SK-N-SH treated with all-trans-retinoic acid at 6 μM for 48 hours (cell line): ENCODE results near the gene TMC6.

ENCODE experiments used
- ATAC-seq: fragments of 200-7000 bp; cut with Tn5 transposase; 3 replicates; pipeline ENCODE4 v1.9.1; 2020; ENCODE audit warnings: mild to moderate bottlenecking, moderate library complexity
- ARNTL ChIP-seq: fragments of 450-650 bp; formaldehyde crosslinking; IDR thresholded peaks from 2 replicates; pipeline ENCODE4 v1.5.0; 2020; ENCODE audit warnings: low read depth, mild to moderate bottlenecking, moderate library complexity, borderline replicate concordance
- BACH2 ChIP-seq: fragments of 250-450 bp; sonication (Bioruptor Pico); IDR thresholded peaks from 2 replicates; pipeline ENCODE4 v1.9.0; 2021; ENCODE audit warnings: mild to moderate bottlenecking, borderline replicate concordance
- ESRRG ChIP-seq: fragments of 250-450 bp; sonication (Bioruptor Pico); IDR thresholded peaks from 2 replicates; pipeline ENCODE4 v1.6.1; 2021; ENCODE audit warnings: mild to moderate bottlenecking
- ISL1 ChIP-seq: fragments of 250-450 bp; sonication (Bioruptor Pico); IDR thresholded peaks from 2 replicates; pipeline ENCODE4 v2.1.2; 2022; ENCODE audit warnings: mild to moderate bottlenecking, moderate library complexity
- OSR1 ChIP-seq: fragments of 250-450 bp; sonication (Bioruptor Pico); IDR thresholded peaks from 2 replicates; pipeline ENCODE4 v1.8.0; 2022; ENCODE audit warnings: moderate library complexity, mild to moderate bottlenecking, inconsistent platforms
- PPARA ChIP-seq: fragments of 250-450 bp; sonication (Bioruptor Pico); IDR thresholded peaks from 2 replicates; pipeline ENCODE4 v1.5.0; 2020; ENCODE audit warnings: mild to moderate bottlenecking, borderline replicate concordance
- RARB ChIP-seq: fragments of 250-450 bp; sonication (Bioruptor Pico); IDR thresholded peaks from 2 replicates; pipeline ENCODE4 v1.8.0; 2021; ENCODE audit warnings: mild to moderate bottlenecking, moderate library complexity
- SNAI2 ChIP-seq: fragments of 250-450 bp; sonication (Bioruptor Pico); IDR thresholded peaks from 2 replicates; pipeline ENCODE4 v1.5.0; 2020; ENCODE audit warnings: mild to moderate bottlenecking, moderate library complexity
- TCF4 ChIP-seq: fragments of 250-450 bp; sonication (Bioruptor Pico); IDR thresholded peaks from 2 replicates; pipeline ENCODE4 v1.8.0; 2021; ENCODE audit warnings: mild to moderate bottlenecking, moderate library complexity, borderline replicate concordance
- TOX ChIP-seq: fragments of 250-450 bp; sonication (Bioruptor Pico); IDR thresholded peaks from 2 replicates; pipeline ENCODE4 v1.8.0; 2021; ENCODE audit warnings: mild to moderate bottlenecking, moderate library complexity, borderline replicate concordance
- ZC3H10 ChIP-seq: fragments of 250-450 bp; sonication (Bioruptor Pico); IDR thresholded peaks from 2 replicates; pipeline ENCODE4 v1.5.1; 2021; ENCODE audit warnings: mild to moderate bottlenecking, moderate library complexity
- ZFP3 ChIP-seq: fragments of 250-450 bp; sonication (Bioruptor Pico); IDR thresholded peaks from 2 replicates; pipeline ENCODE4 v1.5.0; 2020; ENCODE audit warnings: mild to moderate bottlenecking, moderate library complexity
- ZFP30 ChIP-seq: fragments of 450-650 bp; formaldehyde crosslinking; IDR thresholded peaks from 2 replicates; pipeline ENCODE4 v1.5.0; 2022; ENCODE audit warnings: mild to moderate bottlenecking, moderate library complexity
- ZNF565 ChIP-seq: fragments of 450-650 bp; formaldehyde crosslinking; conservative IDR thresholded peaks from 2 replicates; pipeline ENCODE4 v1.5.0; 2020; ENCODE audit warnings: low read depth, mild to moderate bottlenecking, moderate library complexity
- ZNF70 ChIP-seq: fragments of 450-650 bp; formaldehyde crosslinking; IDR thresholded peaks from 2 replicates; pipeline ENCODE4 v1.5.0; 2020; ENCODE audit warnings: mild to moderate bottlenecking, moderate library complexity
- ZNF8 ChIP-seq: fragments of 450-650 bp; formaldehyde crosslinking; IDR thresholded peaks from 2 replicates; pipeline ENCODE4 v1.5.0; 2020; ENCODE audit warnings: mild to moderate bottlenecking, moderate library complexity
- TF ChIP-seq, protein P1 (sequence below): fragments of 250-450 bp; sonication (Bioruptor Pico); IDR thresholded peaks from 2 replicates; pipeline ENCODE4 v1.8.0; 2021; ENCODE audit warnings: low read depth, mild to moderate bottlenecking, moderate library complexity, borderline replicate concordance
- TF ChIP-seq, protein P2 (sequence below): fragments of 250-450 bp; sonication (Bioruptor Pico); IDR thresholded peaks from 2 replicates; pipeline ENCODE4 v1.5.1; 2021; ENCODE audit warnings: mild to moderate bottlenecking, moderate library complexity
- TF ChIP-seq, protein P3 (sequence below): fragments of 250-450 bp; sonication (Bioruptor Pico); IDR thresholded peaks from 2 replicates; pipeline ENCODE4 v1.5.1; 2020; ENCODE audit warnings: low read depth, mild to moderate bottlenecking, moderate library complexity
- TF ChIP-seq, protein P4 (sequence below): fragments of 250-450 bp; sonication (Bioruptor Pico); IDR thresholded peaks from 2 replicates; pipeline ENCODE4 v1.5.0; 2020; ENCODE audit warnings: mild to moderate bottlenecking, moderate library complexity
- TF ChIP-seq, protein P5 (sequence below): fragments of 250-450 bp; sonication (Bioruptor Pico); IDR thresholded peaks from 2 replicates; pipeline ENCODE4 v1.8.0; 2020; ENCODE audit warnings: mild to moderate bottlenecking, moderate library complexity, borderline replicate concordance

The TMC6 gene

DNA sequence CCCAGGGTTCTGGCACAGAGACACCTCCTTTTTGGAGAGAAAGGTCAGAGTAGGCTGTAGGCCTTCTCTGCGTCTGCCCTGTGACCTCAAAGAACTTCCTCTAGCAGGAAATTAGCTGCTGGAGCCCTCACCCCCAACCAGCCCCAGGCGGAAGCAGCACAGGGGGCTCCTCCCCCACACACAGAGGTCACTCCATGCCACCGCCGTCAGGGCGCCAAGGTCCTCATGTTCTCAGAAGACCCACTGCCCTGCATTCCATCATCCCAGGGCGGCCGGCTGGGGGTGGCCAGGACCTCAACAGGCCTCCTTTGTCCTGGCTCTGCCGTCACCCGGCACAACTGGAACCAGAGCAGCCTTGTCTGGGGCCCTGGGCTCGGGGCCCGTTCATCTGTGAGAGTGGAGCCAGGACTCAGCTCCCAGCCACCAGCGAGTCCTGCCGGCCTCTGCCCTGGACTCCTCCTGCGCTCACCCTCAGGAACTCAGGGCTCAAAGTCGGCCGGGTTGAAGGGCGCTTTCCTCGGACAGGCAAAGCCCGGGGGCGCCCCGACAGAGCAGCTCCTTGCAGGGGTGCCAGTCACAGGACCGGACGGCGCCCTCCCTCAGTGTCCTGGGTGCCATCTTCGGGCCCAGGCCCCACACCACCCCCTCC lies 1.2 kb downstream of the TMC6 start:
- ATAC-seq: no peak; the same call in 2 of the 3 replicates
- TF ChIP-seq, protein P1, sequence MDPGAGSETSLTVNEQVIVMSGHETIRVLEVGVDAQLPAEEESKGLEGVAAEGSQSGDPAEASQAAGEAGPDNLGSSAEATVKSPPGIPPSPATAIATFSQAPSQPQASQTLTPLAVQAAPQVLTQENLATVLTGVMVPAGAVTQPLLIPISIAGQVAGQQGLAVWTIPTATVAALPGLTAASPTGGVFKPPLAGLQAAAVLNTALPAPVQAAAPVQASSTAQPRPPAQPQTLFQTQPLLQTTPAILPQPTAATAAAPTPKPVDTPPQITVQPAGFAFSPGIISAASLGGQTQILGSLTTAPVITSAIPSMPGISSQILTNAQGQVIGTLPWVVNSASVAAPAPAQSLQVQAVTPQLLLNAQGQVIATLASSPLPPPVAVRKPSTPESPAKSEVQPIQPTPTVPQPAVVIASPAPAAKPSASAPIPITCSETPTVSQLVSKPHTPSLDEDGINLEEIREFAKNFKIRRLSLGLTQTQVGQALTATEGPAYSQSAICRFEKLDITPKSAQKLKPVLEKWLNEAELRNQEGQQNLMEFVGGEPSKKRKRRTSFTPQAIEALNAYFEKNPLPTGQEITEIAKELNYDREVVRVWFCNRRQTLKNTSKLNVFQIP (CRISPR knock-in tag): no peak
- TF ChIP-seq, protein P2, sequence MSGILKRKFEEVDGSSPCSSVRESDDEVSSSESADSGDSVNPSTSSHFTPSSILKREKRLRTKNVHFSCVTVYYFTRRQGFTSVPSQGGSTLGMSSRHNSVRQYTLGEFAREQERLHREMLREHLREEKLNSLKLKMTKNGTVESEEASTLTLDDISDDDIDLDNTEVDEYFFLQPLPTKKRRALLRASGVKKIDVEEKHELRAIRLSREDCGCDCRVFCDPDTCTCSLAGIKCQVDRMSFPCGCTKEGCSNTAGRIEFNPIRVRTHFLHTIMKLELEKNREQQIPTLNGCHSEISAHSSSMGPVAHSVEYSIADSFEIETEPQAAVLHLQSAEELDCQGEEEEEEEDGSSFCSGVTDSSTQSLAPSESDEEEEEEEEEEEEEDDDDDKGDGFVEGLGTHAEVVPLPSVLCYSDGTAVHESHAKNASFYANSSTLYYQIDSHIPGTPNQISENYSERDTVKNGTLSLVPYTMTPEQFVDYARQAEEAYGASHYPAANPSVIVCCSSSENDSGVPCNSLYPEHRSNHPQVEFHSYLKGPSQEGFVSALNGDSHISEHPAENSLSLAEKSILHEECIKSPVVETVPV: no peak
- no peak for TF ChIP-seq ZFP30 (CRISPR knock-in tag)
- TF ChIP-seq, protein P3, sequence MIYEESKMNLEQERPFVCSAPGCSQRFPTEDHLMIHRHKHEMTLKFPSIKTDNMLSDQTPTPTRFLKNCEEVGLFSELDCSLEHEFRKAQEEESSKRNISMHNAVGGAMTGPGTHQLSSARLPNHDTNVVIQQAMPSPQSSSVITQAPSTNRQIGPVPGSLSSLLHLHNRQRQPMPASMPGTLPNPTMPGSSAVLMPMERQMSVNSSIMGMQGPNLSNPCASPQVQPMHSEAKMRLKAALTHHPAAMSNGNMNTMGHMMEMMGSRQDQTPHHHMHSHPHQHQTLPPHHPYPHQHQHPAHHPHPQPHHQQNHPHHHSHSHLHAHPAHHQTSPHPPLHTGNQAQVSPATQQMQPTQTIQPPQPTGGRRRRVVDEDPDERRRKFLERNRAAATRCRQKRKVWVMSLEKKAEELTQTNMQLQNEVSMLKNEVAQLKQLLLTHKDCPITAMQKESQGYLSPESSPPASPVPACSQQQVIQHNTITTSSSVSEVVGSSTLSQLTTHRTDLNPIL (CRISPR knock-in tag): no peak
- no peak for TF ChIP-seq ZNF8 (CRISPR knock-in tag)
- TF ChIP-seq, protein P4, sequence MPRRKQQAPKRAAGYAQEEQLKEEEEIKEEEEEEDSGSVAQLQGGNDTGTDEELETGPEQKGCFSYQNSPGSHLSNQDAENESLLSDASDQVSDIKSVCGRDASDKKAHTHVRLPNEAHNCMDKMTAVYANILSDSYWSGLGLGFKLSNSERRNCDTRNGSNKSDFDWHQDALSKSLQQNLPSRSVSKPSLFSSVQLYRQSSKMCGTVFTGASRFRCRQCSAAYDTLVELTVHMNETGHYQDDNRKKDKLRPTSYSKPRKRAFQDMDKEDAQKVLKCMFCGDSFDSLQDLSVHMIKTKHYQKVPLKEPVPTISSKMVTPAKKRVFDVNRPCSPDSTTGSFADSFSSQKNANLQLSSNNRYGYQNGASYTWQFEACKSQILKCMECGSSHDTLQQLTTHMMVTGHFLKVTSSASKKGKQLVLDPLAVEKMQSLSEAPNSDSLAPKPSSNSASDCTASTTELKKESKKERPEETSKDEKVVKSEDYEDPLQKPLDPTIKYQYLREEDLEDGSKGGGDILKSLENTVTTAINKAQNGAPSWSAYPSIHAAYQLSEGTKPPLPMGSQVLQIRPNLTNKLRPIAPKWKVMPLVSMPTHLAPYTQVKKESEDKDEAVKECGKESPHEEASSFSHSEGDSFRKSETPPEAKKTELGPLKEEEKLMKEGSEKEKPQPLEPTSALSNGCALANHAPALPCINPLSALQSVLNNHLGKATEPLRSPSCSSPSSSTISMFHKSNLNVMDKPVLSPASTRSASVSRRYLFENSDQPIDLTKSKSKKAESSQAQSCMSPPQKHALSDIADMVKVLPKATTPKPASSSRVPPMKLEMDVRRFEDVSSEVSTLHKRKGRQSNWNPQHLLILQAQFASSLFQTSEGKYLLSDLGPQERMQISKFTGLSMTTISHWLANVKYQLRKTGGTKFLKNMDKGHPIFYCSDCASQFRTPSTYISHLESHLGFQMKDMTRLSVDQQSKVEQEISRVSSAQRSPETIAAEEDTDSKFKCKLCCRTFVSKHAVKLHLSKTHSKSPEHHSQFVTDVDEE: no peak
- no peak for TF ChIP-seq ESRRG (CRISPR knock-in tag)
- TF ChIP-seq ZFP3 (CRISPR knock-in tag): no peak
- no peak for TF ChIP-seq ISL1 (CRISPR knock-in tag)
- no peak for TF ChIP-seq ZNF70 (CRISPR knock-in tag)
- no peak for TF ChIP-seq ZC3H10 (CRISPR knock-in tag)
- no peak for TF ChIP-seq PPARA (CRISPR knock-in tag)
- TF ChIP-seq ARNTL: no peak
- TF ChIP-seq RARB (CRISPR knock-in tag): no peak
- TF ChIP-seq OSR1 (CRISPR knock-in tag): no peak
- TF ChIP-seq BACH2: no peak
- TF ChIP-seq, protein P5, sequence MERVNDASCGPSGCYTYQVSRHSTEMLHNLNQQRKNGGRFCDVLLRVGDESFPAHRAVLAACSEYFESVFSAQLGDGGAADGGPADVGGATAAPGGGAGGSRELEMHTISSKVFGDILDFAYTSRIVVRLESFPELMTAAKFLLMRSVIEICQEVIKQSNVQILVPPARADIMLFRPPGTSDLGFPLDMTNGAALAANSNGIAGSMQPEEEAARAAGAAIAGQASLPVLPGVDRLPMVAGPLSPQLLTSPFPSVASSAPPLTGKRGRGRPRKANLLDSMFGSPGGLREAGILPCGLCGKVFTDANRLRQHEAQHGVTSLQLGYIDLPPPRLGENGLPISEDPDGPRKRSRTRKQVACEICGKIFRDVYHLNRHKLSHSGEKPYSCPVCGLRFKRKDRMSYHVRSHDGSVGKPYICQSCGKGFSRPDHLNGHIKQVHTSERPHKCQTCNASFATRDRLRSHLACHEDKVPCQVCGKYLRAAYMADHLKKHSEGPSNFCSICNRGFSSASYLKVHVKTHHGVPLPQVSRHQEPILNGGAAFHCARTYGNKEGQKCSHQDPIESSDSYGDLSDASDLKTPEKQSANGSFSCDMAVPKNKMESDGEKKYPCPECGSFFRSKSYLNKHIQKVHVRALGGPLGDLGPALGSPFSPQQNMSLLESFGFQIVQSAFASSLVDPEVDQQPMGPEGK: no peak
- TF ChIP-seq TCF4: no peak

DNA sequence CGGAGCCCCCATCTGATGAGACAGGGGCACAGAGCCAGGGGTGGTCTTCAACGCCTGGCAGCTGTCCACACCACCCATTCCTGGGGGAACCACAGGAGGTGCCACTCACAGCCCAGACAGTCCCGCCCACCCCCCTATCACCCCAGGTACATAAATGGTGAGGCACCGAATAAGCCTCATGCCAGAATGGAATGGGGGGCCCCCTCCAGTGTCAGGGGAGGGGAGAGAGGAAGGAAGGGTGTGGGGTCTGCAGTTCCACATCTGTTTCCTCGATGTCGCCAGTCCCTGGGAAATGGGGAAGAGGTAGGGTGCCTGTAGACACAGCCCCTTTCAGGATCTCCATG lies 1.7 kb downstream of the TMC6 start:
- TF ChIP-seq OSR1 (CRISPR knock-in tag) (no peak), RARB (CRISPR knock-in tag) (no peak), ZNF565 (no peak), SNAI2 (no peak), TCF4 (no peak), ISL1 (CRISPR knock-in tag) (no peak), TOX (CRISPR knock-in tag) (no peak), BACH2 (no peak), ARNTL (no peak), ESRRG (CRISPR knock-in tag) (no peak)
- TF ChIP-seq, protein P4: no peak
- TF ChIP-seq, protein P3 (CRISPR knock-in tag): no peak
- TF ChIP-seq, protein P1 (CRISPR knock-in tag): no peak
- ATAC-seq: no peak
